ENCODE data around the gene IL23R. TPM values are rescaled to one million over a fixed set of nuclear protein-coding genes. Genes with fewer than 3 reads are reported as not detected.
A peak's percentile ranks its signal among the peaks of the same experiment; 100 is the strongest.

The IL23R gene
- total and polyA plus RNA-seq, 2 experiments from 2014 or later: not detected

- no peak for DNase-seq
- H3F3A ChIP-seq (ENCODE audit: insufficient read depth): no peaks in the 10 kb centered on the region
- peaks cover 7% of the 10 kb centered on the region for H3K4me1 ChIP-seq (ENCODE audit: insufficient read depth)
- H3K27ac ChIP-seq: no peak overlapping the region
- H3K4me2 ChIP-seq (ENCODE audit: unreplicated experiment): no peak overlapping the region
- H3K4me3 ChIP-seq: no peak overlapping the region
- 77 to 85% methylated on average over 4 of the region's 4 CpGs for WGBS, 2 experiments (ENCODE audit: low coverage in 1 of 2, low lambda C conversion rate in 2 of 2, missing lambda C conversion rate in 2 of 2)
- in situ Hi-C loops (cut with MboI): no loop called here
- TF ChIP-seq EZH2phosphoT487 (IDR thresholded peaks at IDR 0.05; ENCODE audit: insufficient read depth, low read depth) (no peak), EZH2 (IDR thresholded peaks at IDR 0.05; ENCODE audit: insufficient read depth, poor library complexity, severe bottlenecking) (no peak)
- H3K9ac ChIP-seq: no peak overlapping the region
- no peak overlapping the region for H2AFZ ChIP-seq
- H3K36me3 ChIP-seq (ENCODE audit: low read depth): no peaks in the 10 kb centered on the region
- no peaks in the 10 kb centered on the region for H3K27me3 ChIP-seq (replicated peaks; ENCODE audit: insufficient read depth)
- no peaks in the 10 kb centered on the region for H3K9me3 ChIP-seq (ENCODE audit: low read depth)
- H4K20me1 ChIP-seq (ENCODE audit: insufficient read depth): no peaks in the 10 kb centered on the region
- H3K79me2 ChIP-seq (ENCODE audit: insufficient read depth): no peaks in the 10 kb centered on the region
- H3K9me2 ChIP-seq (ENCODE audit: insufficient read depth): no peaks in the 10 kb centered on the region; the same call in 1 of the 2 replicates
Measured at GRCh38 chr1:67124455-67124854, 41.8 kb upstream of the IL23R start.

GRCh38 chr1:67126111-67126746, 40.0 kb upstream of the IL23R start:
- Histone ChIP-seq H3K27ac (no peak overlapping the region), H3K36me3 (ENCODE audit: low read depth) (no peaks in the 10 kb centered on the region), H4K20me1 (ENCODE audit: insufficient read depth) (no peaks in the 10 kb centered on the region), H3K4me3 (0 out of 2 replicates have a peak overlapping the region, but pooled peaks have one; percentile 16), H3K79me2 (ENCODE audit: insufficient read depth) (no peaks in the 10 kb centered on the region), H3K9me3 (ENCODE audit: low read depth) (no peaks in the 10 kb centered on the region), H2AFZ (peak overlapping the region; percentile 54), H3K9me2 (ENCODE audit: insufficient read depth) (no peaks in the 10 kb centered on the region), H3K4me1 (ENCODE audit: insufficient read depth) (peaks cover 7% of the 10 kb centered on the region), H3K9ac (no peak overlapping the region), H3K27me3 (replicated peaks; ENCODE audit: insufficient read depth) (no peaks in the 10 kb centered on the region), H3K4me2 (ENCODE audit: unreplicated experiment) (peak overlapping the region; percentile 29), H3F3A (ENCODE audit: insufficient read depth) (no peaks in the 10 kb centered on the region)
- DNase-seq: peak; percentile 70
- in situ Hi-C loops (cut with MboI): no loop called here
- no peak for TF ChIP-seq EZH2phosphoT487 (IDR thresholded peaks at IDR 0.05; ENCODE audit: insufficient read depth, low read depth)
- TF ChIP-seq EZH2 (IDR thresholded peaks at IDR 0.05; ENCODE audit: insufficient read depth, poor library complexity, severe bottlenecking): no peak
- 35 to 41% methylated on average over 5 of the region's 5 CpGs for WGBS, 2 experiments (ENCODE audit: low coverage in 1 of 2, low lambda C conversion rate in 2 of 2, missing lambda C conversion rate in 2 of 2)

GRCh38 chr1:67126974-67127373, 39.3 kb upstream of the IL23R start:
- H3K9me2 ChIP-seq (ENCODE audit: insufficient read depth): no peaks in the 10 kb centered on the region
- WGBS, 2 experiments (ENCODE audit: low coverage in 1 of 2, low lambda C conversion rate in 2 of 2, missing lambda C conversion rate in 2 of 2): 52 to 56% methylated on average over 1 of the region's 1 CpG
- no peak for TF ChIP-seq EZH2 (IDR thresholded peaks at IDR 0.05; ENCODE audit: insufficient read depth, poor library complexity, severe bottlenecking)
- no peak for TF ChIP-seq EZH2phosphoT487 (IDR thresholded peaks at IDR 0.05; ENCODE audit: insufficient read depth, low read depth)
- no peak for DNase-seq
- no peaks in the 10 kb centered on the region for H3K36me3 ChIP-seq (ENCODE audit: low read depth)
- in situ Hi-C loops (cut with MboI): no loop called here
- no peaks in the 10 kb centered on the region for H4K20me1 ChIP-seq (ENCODE audit: insufficient read depth)
- no peak overlapping the region for H3K4me3 ChIP-seq
- H3K9ac ChIP-seq: no peak overlapping the region
- no peak overlapping the region for H3K27ac ChIP-seq
- H2AFZ ChIP-seq: no peak overlapping the region
- no peaks in the 10 kb centered on the region for H3F3A ChIP-seq (ENCODE audit: insufficient read depth)
- H3K4me1 ChIP-seq (ENCODE audit: insufficient read depth): peaks cover 7% of the 10 kb centered on the region
- H3K9me3 ChIP-seq (ENCODE audit: low read depth): no peaks in the 10 kb centered on the region
- no peaks in the 10 kb centered on the region for H3K79me2 ChIP-seq (ENCODE audit: insufficient read depth)
- no peak overlapping the region for H3K4me2 ChIP-seq (ENCODE audit: unreplicated experiment)
- H3K27me3 ChIP-seq (replicated peaks; ENCODE audit: insufficient read depth): no peaks in the 10 kb centered on the region

- H2AFZ ChIP-seq: no peak overlapping the region
- H3K9me3 ChIP-seq (ENCODE audit: low read depth): no peaks in the 10 kb centered on the region
- no peaks in the 10 kb centered on the region for H3K27me3 ChIP-seq (replicated peaks; ENCODE audit: insufficient read depth)
- no peaks in the 10 kb centered on the region for H3K79me2 ChIP-seq (ENCODE audit: insufficient read depth)
- peaks cover 6% of the 10 kb centered on the region for H3F3A ChIP-seq (ENCODE audit: insufficient read depth)
- no peak overlapping the region for H3K4me3 ChIP-seq
- H3K4me2 ChIP-seq (ENCODE audit: unreplicated experiment): no peak overlapping the region
- no peaks in the 10 kb centered on the region for H3K36me3 ChIP-seq (ENCODE audit: low read depth)
- no peak overlapping the region for H3K9ac ChIP-seq
- no peaks in the 10 kb centered on the region for H3K9me2 ChIP-seq (ENCODE audit: insufficient read depth)
- TF ChIP-seq EZH2phosphoT487 (IDR thresholded peaks at IDR 0.05; ENCODE audit: insufficient read depth, low read depth) (no peak), EZH2 (IDR thresholded peaks at IDR 0.05; ENCODE audit: insufficient read depth, poor library complexity, severe bottlenecking) (no peak)
- in situ Hi-C loops (cut with MboI): no loop called here
- peak; percentile 8 for DNase-seq
- 69 to 71% methylated on average over 2 of the region's 2 CpGs for WGBS, 2 experiments (ENCODE audit: low coverage in 1 of 2, low lambda C conversion rate in 2 of 2, missing lambda C conversion rate in 2 of 2)
- H4K20me1 ChIP-seq (ENCODE audit: insufficient read depth): no peaks in the 10 kb centered on the region
- peaks cover 18% of the 10 kb centered on the region for H3K4me1 ChIP-seq (ENCODE audit: insufficient read depth)
- no peak overlapping the region for H3K27ac ChIP-seq
Measured at GRCh38 chr1:67130673-67131072, 35.6 kb upstream of the IL23R start.

Data from GM23248 (cell line).